ENCODE results near the gene WDR45B.

Gene WDR45B

DNA sequence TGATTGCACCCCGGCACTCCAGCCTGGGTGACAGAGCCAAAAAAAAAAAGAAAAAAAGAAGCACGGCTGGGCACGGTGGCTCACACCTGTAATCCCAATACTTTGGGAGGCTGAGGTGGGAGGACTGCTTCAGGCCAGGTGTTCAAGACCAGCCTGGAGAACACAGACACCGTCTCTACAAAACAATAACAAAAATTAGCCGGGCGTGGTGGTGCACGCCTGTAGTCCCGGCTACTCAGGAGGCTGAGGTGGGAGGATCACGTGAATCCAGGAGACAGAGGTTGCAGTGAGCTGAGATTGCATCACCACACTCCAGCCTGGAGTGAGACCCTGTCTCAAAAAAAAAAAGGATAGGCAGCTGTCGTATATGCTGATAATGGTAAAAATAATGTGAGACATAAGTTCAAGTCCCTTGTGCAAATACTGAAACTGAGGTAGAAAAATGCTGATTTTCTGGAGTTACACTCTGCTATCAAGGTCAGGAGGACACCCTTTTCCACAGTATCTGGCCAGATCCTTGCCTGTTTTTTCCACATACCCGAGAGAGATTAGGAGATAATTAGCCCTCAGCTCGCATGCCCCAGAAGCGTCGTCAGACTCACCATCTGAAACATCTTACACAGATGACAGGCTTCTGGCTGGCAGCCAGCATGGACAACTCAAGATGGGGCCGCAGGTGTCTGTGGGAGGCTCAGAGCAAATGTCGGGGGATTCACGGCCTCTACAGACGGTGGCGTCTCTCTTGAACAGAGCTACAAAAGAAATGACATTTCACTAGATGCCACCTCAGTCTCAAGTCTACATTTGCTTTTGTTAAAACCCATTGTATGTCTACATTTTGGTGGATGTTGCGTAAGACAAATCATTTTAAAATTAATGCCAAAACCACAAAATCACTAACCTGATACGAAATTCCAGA is 36.8 kb downstream of the WDR45B start:
- no peak overlapping the region for H3K9ac ChIP-seq (ENCODE audit: low read length)
- H2AFZ ChIP-seq (ENCODE audit: low read depth, low read length, severe bottlenecking), result no peak overlapping the region
- H3K79me2 ChIP-seq (ENCODE audit: insufficient read depth, low read length), result no peaks in the 10 kb centered on the region
- H3K4me3 ChIP-seq (ENCODE audit: insufficient read depth, low read length, poor library complexity, severe bottlenecking), result no peak overlapping the region
- H3K27ac ChIP-seq (ENCODE audit: low read depth, low read length), result no peak overlapping the region
- H3K4me2 ChIP-seq (ENCODE audit: low read depth, low read length, poor library complexity, severe bottlenecking), result no peak overlapping the region
- H3K9me3 ChIP-seq (ENCODE audit: insufficient read depth, low read length), result no peaks in the 10 kb centered on the region
- H3K9me2 ChIP-seq (replicated peaks; ENCODE audit: insufficient read depth, low read length), result no peaks in the 10 kb centered on the region
- TF ChIP-seq, protein P1, sequence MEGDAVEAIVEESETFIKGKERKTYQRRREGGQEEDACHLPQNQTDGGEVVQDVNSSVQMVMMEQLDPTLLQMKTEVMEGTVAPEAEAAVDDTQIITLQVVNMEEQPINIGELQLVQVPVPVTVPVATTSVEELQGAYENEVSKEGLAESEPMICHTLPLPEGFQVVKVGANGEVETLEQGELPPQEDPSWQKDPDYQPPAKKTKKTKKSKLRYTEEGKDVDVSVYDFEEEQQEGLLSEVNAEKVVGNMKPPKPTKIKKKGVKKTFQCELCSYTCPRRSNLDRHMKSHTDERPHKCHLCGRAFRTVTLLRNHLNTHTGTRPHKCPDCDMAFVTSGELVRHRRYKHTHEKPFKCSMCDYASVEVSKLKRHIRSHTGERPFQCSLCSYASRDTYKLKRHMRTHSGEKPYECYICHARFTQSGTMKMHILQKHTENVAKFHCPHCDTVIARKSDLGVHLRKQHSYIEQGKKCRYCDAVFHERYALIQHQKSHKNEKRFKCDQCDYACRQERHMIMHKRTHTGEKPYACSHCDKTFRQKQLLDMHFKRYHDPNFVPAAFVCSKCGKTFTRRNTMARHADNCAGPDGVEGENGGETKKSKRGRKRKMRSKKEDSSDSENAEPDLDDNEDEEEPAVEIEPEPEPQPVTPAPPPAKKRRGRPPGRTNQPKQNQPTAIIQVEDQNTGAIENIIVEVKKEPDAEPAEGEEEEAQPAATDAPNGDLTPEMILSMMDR (IDR thresholded peaks at IDR 0.05; ENCODE audit: insufficient read depth, low read length, poor library complexity, severe bottlenecking), result no peak
- TF ChIP-seq EZH2phosphoT487 (conservative IDR thresholded peaks at IDR 0.05; ENCODE audit: low read length), result no peak
- no peaks in the 10 kb centered on the region for H3K27me3 ChIP-seq (ENCODE audit: low read length)
- no peaks in the 10 kb centered on the region for H3K36me3 ChIP-seq (ENCODE audit: low read length)
- peaks cover 11% of the 10 kb centered on the region for H3F3A ChIP-seq (ENCODE audit: insufficient read depth)
- H4K20me1 ChIP-seq (ENCODE audit: low read depth, low read length), result no peaks in the 10 kb centered on the region

DNA sequence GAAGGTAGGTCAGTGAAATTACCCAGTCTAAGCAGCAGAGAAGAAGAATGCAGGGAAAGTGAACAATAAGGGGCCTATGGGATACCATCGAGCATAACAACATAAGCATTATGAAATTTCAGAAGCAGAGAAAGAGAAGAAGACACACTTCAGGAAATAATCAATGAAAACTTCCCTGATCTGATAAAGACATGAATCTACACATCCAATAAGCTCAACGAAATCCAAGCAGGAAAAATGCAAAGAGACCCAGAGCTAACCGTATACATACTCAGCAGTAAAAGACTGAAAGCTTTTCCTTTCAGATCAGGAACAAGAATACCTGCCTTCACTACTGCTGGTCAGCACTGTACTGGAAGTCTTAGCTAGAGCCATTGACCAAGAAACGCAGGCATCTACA is 38.6 kb downstream of the WDR45B start:
- Histone ChIP-seq H3K4me2 (ENCODE audit: low read depth, low read length, poor library complexity, severe bottlenecking) (no peak overlapping the region), H3K4me3 (ENCODE audit: insufficient read depth, low read length, poor library complexity, severe bottlenecking) (no peak overlapping the region), H3K9me2 (replicated peaks; ENCODE audit: insufficient read depth, low read length) (no peaks in the 10 kb centered on the region), H3K27ac (ENCODE audit: low read depth, low read length) (no peak overlapping the region), H3K9ac (ENCODE audit: low read length) (no peak overlapping the region), H4K20me1 (ENCODE audit: low read depth, low read length) (no peaks in the 10 kb centered on the region), H3K79me2 (ENCODE audit: insufficient read depth, low read length) (no peaks in the 10 kb centered on the region), H3K36me3 (ENCODE audit: low read length) (no peaks in the 10 kb centered on the region), H3K27me3 (ENCODE audit: low read length) (no peaks in the 10 kb centered on the region), H3K9me3 (ENCODE audit: insufficient read depth, low read length) (no peaks in the 10 kb centered on the region), H2AFZ (ENCODE audit: low read depth, low read length, severe bottlenecking) (no peak overlapping the region), H3F3A (ENCODE audit: insufficient read depth) (peaks cover 11% of the 10 kb centered on the region)
- TF ChIP-seq EZH2phosphoT487 (conservative IDR thresholded peaks at IDR 0.05; ENCODE audit: low read length), result no peak
- TF ChIP-seq, protein P1 (IDR thresholded peaks at IDR 0.05; ENCODE audit: insufficient read depth, low read length, poor library complexity, severe bottlenecking), result no peak

DNA sequence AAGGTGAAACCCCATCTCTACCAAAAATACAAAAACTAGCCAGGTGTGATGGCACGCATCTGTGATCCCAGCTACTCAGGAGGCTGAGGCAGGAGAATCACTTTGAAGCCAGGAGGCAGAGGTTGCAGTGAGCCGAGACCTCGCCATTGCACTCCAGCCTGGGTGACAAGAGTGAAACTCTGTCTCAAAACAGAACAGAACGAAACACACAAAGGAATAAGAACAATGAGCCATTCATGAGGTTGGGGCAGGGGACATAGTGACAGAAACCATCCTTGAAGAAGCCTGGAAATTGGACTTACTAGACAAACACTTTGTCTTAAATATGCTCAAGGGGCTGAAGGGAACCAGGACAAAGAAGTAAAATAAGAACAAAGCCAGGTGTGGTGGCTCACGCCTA is 39.4 kb downstream of the WDR45B start:
- H3K79me2 ChIP-seq (ENCODE audit: insufficient read depth, low read length), result no peaks in the 10 kb centered on the region
- H3K27ac ChIP-seq (ENCODE audit: low read depth, low read length), result no peak overlapping the region
- no peaks in the 10 kb centered on the region for H3K9me2 ChIP-seq (replicated peaks; ENCODE audit: insufficient read depth, low read length)
- H3K27me3 ChIP-seq (ENCODE audit: low read length), result no peaks in the 10 kb centered on the region
- H3K4me2 ChIP-seq (ENCODE audit: low read depth, low read length, poor library complexity, severe bottlenecking), result no peak overlapping the region
- H4K20me1 ChIP-seq (ENCODE audit: low read depth, low read length), result no peaks in the 10 kb centered on the region
- no peaks in the 10 kb centered on the region for H3K36me3 ChIP-seq (ENCODE audit: low read length)
- H3K9me3 ChIP-seq (ENCODE audit: insufficient read depth, low read length), result no peaks in the 10 kb centered on the region
- no peak overlapping the region for H2AFZ ChIP-seq (ENCODE audit: low read depth, low read length, severe bottlenecking)
- H3K4me3 ChIP-seq (ENCODE audit: insufficient read depth, low read length, poor library complexity, severe bottlenecking), result no peak overlapping the region
- no peak for TF ChIP-seq EZH2phosphoT487 (conservative IDR thresholded peaks at IDR 0.05; ENCODE audit: low read length)
- TF ChIP-seq, protein P1 (IDR thresholded peaks at IDR 0.05; ENCODE audit: insufficient read depth, low read length, poor library complexity, severe bottlenecking), result no peak
- no peak overlapping the region for H3K9ac ChIP-seq (ENCODE audit: low read length)
- peaks cover 11% of the 10 kb centered on the region for H3F3A ChIP-seq (ENCODE audit: insufficient read depth)

Data from SU-DHL-6 (cell line).